PC-3 (cell line): ENCODE results near the gene MPC1.

Experiments
- EZH2 ChIP-seq: fragments of 300-600 bp; sonication (generic); IDR thresholded peaks from one replicate; pipeline ENCODE4 v1.6.1; 2017; ENCODE audit warnings: antibody characterized with exemption, mild to moderate bottlenecking, low read length; ENCODE audit not compliant: unreplicated experiment
- EZH2phosphoT487 ChIP-seq: fragments of 300-600 bp; sonication (generic); IDR thresholded peaks from 2 replicates; pipeline ENCODE4 v1.6.1; 2018; ENCODE audit warnings: mild to moderate bottlenecking, antibody characterized with exemption, low read length, borderline replicate concordance
- TF ChIP-seq, protein P1 (sequence below): fragments of 300-600 bp; sonication (generic); conservative IDR thresholded peaks from 2 replicates; pipeline ENCODE4 v1.5.1; 2017; ENCODE audit warnings: antibody characterized with exemption, low read depth, mild to moderate bottlenecking, low read length

DNA sequence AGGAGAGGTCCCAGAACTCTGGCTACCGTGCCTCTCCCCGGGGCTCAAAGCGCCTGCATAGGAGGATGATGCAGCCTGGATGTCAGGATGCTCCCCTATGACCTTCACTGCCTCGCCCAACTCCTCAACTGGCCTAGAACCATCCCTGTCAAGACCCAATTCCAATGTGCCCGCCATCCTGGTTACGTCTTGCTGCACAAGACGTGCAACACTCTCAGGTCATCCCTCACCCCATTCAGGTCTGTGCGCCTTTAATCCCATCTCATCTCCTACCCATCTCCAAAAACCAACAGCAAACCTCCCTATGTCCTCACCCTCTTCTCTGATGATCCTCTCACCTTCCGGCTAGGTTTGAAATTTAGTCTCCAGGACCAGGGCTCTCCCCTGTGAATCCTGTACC is 43.9 kb downstream of the MPC1 start:
- TF ChIP-seq, protein P1, sequence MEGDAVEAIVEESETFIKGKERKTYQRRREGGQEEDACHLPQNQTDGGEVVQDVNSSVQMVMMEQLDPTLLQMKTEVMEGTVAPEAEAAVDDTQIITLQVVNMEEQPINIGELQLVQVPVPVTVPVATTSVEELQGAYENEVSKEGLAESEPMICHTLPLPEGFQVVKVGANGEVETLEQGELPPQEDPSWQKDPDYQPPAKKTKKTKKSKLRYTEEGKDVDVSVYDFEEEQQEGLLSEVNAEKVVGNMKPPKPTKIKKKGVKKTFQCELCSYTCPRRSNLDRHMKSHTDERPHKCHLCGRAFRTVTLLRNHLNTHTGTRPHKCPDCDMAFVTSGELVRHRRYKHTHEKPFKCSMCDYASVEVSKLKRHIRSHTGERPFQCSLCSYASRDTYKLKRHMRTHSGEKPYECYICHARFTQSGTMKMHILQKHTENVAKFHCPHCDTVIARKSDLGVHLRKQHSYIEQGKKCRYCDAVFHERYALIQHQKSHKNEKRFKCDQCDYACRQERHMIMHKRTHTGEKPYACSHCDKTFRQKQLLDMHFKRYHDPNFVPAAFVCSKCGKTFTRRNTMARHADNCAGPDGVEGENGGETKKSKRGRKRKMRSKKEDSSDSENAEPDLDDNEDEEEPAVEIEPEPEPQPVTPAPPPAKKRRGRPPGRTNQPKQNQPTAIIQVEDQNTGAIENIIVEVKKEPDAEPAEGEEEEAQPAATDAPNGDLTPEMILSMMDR = no peak
- no peak for TF ChIP-seq EZH2phosphoT487
- TF ChIP-seq EZH2 = no peak
